SK-N-SH (cell line): Measurements from ENCODE around the gene SH3D19. TPM values are rescaled to one million over a fixed set of nuclear protein-coding genes. Genes with fewer than 3 reads are reported as not detected.

Experiments used
- CTCF ChIA-PET: fragments of 300-600, 350-600 bp; formaldehyde crosslinking; extraction: SDS; loops from one replicate; lab custom pipeline; 2021; lab: Yijun Ruan, JAX
- POLR2A ChIA-PET: fragments of 350-600 bp; sonication (Branson Sonifier 250); formaldehyde crosslinking; extraction: SDS; loops from one replicate; lab custom pipeline; 2020; ENCODE audit warnings: antibody characterized with exemption, inconsistent platforms; lab: Yijun Ruan, JAX
- DNase-seq: peaks from one replicate; pipeline ENCODE4 v3.0.0; 2012
- H2AFZ ChIP-seq: fragments of 200-600 bp; sonication (generic); 2 replicates; pipeline ENCODE4 v1.8.1; 2016; ENCODE audit warnings: antibody characterized with exemption, mild to moderate bottlenecking, low read depth
- H3F3A ChIP-seq: fragments of 200-600 bp; sonication (generic); replicated peaks from 2 replicates; pipeline ENCODE3; 2016; ENCODE audit warnings: antibody characterized with exemption, mild to moderate bottlenecking; ENCODE audit not compliant: insufficient read depth
- H3K27ac ChIP-seq, 2 experiments: fragments of 200-500 bp in 1 of 2; fragments of 200-600 bp in 1 of 2; sonication (Bioruptor generic) in 1 of 2; sonication (generic), shearing (Covaris generic) in 1 of 2; 2 replicates each; pipeline versions ENCODE4 v1.5.1 to v1.6.1; 2014 to 2016; ENCODE audit warnings: low read depth in 2 of 2, inconsistent platforms in 1 of 2, low read length in 1 of 2, mild to moderate bottlenecking in 1 of 2, mixed read lengths in 1 of 2
- H3K27me3 ChIP-seq: fragments of 200-600 bp; sonication (generic), shearing (Covaris generic); 2 replicates; pipeline ENCODE4 v1.6.1; 2016; ENCODE audit warnings: mixed run types; ENCODE audit not compliant: insufficient read depth
- H3K36me3 ChIP-seq, 2 experiments: fragments of 200-500 bp in 1 of 2; fragments of 200-600 bp in 1 of 2; sonication (Bioruptor generic) in 1 of 2; sonication (generic) in 1 of 2; replicated peaks in 1 of 2; 2 replicates each; pipeline versions ENCODE3 to v1.5.1; 2014 to 2016; ENCODE audit warnings: low read length in 1 of 2, mild to moderate bottlenecking in 1 of 2; ENCODE audit not compliant: insufficient read depth in 2 of 2, control insufficient read depth in 1 of 2
- H3K4me1 ChIP-seq, 2 experiments: fragments of 200-500 bp in 1 of 2; fragments of 200-600 bp in 1 of 2; sonication (Bioruptor generic) in 1 of 2; sonication (generic), shearing (Covaris generic) in 1 of 2; 2 replicates each; pipeline versions ENCODE4 v1.5.1 to v1.6.1; 2014 to 2016; ENCODE audit warnings: low read depth in 1 of 2, low read length in 1 of 2, mixed run types in 1 of 2; ENCODE audit not compliant: insufficient read depth in 2 of 2, control insufficient read depth in 1 of 2
- H3K4me2 ChIP-seq: fragments of 200-600 bp; sonication (generic), shearing (Covaris generic); 2 replicates; pipeline ENCODE4 v1.6.1; 2017; ENCODE audit warnings: mixed run types
- H3K4me3 ChIP-seq, 2 experiments: fragments of 200-500 bp in 1 of 2; fragments of 200-600 bp in 1 of 2; sonication (Bioruptor generic) in 1 of 2; sonication (generic), shearing (Covaris generic) in 1 of 2; 2 replicates each; pipeline versions ENCODE4 v1.5.1 to v1.8.1; 2014 to 2016; ENCODE audit warnings: low read depth in 2 of 2, inconsistent platforms in 1 of 2, low read length in 1 of 2, mild to moderate bottlenecking in 1 of 2, mixed read lengths in 1 of 2, moderate library complexity in 1 of 2
- H3K79me2 ChIP-seq: fragments of 200-600 bp; sonication (generic); 2 replicates; pipeline ENCODE4 v1.8.1; 2017; ENCODE audit warnings: mild to moderate bottlenecking; ENCODE audit not compliant: insufficient read depth
- H3K9ac ChIP-seq: fragments of 200-600 bp; sonication (generic); 2 replicates; pipeline ENCODE4 v1.6.1; 2017; ENCODE audit warnings: mixed run types
- H3K9me2 ChIP-seq: fragments of 200-600 bp; sonication (generic); 2 replicates; pipeline ENCODE4 v1.6.1; 2017; ENCODE audit warnings: mixed run types
- H3K9me3 ChIP-seq: fragments of 200-600 bp; sonication (generic); 2 replicates; pipeline ENCODE4 v1.6.1; 2017; ENCODE audit warnings: mixed run types, mild to moderate bottlenecking, moderate library complexity
- H4K20me1 ChIP-seq: fragments of 200-600 bp; sonication (generic); 2 replicates; pipeline ENCODE4 v1.6.1; 2017; ENCODE audit warnings: mild to moderate bottlenecking, mixed run types; ENCODE audit not compliant: insufficient read depth
- ELF1 ChIP-seq: IDR thresholded peaks from 2 replicates; pipeline ENCODE4 v1.4.0; 2012
- EZH2phosphoT487 ChIP-seq: fragments of 200-600 bp; sonication (generic); IDR thresholded peaks from 2 replicates; pipeline ENCODE4 v1.6.1; 2017; ENCODE audit warnings: low read depth, mixed run types, mild to moderate bottlenecking, antibody characterized with exemption, moderate library complexity, borderline replicate concordance
- FOSL2 ChIP-seq: IDR thresholded peaks from 2 replicates; pipeline ENCODE4 v1.4.0; 2012; ENCODE audit warnings: low read depth, mild to moderate bottlenecking, moderate library complexity, borderline replicate concordance
- FOXM1 ChIP-seq: IDR thresholded peaks from 2 replicates; pipeline ENCODE4 v1.4.0; 2012; ENCODE audit warnings: low read depth, mild to moderate bottlenecking
- GABPA ChIP-seq: IDR thresholded peaks from 2 replicates; pipeline ENCODE4 v1.4.0; 2012; ENCODE audit warnings: low read depth, mild to moderate bottlenecking
- GATA2 ChIP-seq: sonication (generic); formaldehyde crosslinking; IDR thresholded peaks from 2 replicates; pipeline ENCODE4 v1.5.0; 2020; ENCODE audit warnings: mild to moderate bottlenecking, missing genetic modification reagents
- JUND ChIP-seq: IDR thresholded peaks from 2 replicates; pipeline ENCODE4 v1.4.0; 2012
- MAX ChIP-seq: IDR thresholded peaks from 2 replicates; pipeline ENCODE4 v1.4.0; 2012; ENCODE audit warnings: low read depth
- MEF2A ChIP-seq: IDR thresholded peaks from 2 replicates; pipeline ENCODE4 v1.4.0; 2012; ENCODE audit warnings: low read depth, borderline replicate concordance
- NFIC ChIP-seq: IDR thresholded peaks from 2 replicates; pipeline ENCODE4 v1.4.0; 2012; ENCODE audit warnings: borderline replicate concordance
- RAD21 ChIP-seq: IDR thresholded peaks from 2 replicates; pipeline ENCODE4 v1.6.1; 2012; ENCODE audit warnings: mild to moderate bottlenecking, low read length
- REST ChIP-seq: IDR thresholded peaks from 2 replicates; pipeline ENCODE4 v1.6.1; 2012; ENCODE audit warnings: mild to moderate bottlenecking, low read depth, low read length, moderate library complexity
- SMC3 ChIP-seq: IDR thresholded peaks from 2 replicates; pipeline ENCODE4 v1.6.1; 2012; ENCODE audit warnings: low read depth, low read length, improper control_type of control experiment
- TAF1 ChIP-seq: IDR thresholded peaks from 2 replicates; pipeline ENCODE4 v1.6.1; 2012; ENCODE audit warnings: low read depth, mild to moderate bottlenecking, low read length, moderate library complexity, borderline replicate concordance
- TEAD4 ChIP-seq: IDR thresholded peaks from 2 replicates; pipeline ENCODE4 v1.4.0; 2012; ENCODE audit warnings: mild to moderate bottlenecking, borderline replicate concordance; ENCODE audit not compliant: insufficient read depth
- USF2 ChIP-seq: fragments of 150-350 bp; IDR thresholded peaks from 2 replicates; pipeline ENCODE4 v1.6.1; 2017; ENCODE audit warnings: antibody characterized with exemption, low read length, low read depth, borderline replicate concordance
- YY1 ChIP-seq: IDR thresholded peaks from 2 replicates; pipeline ENCODE4 v1.4.0; 2012; ENCODE audit warnings: low read depth, mild to moderate bottlenecking
- WGBS: methylation state at CpG from one replicate; pipeline ENCODE4 v1.1.6; 2017; ENCODE audit warnings: low lambda C conversion rate; 5-methylcytosine and 5-hydroxymethylcytosine counted together
- polyA plus RNA-seq, 3 experiments: library from polyadenylated mRNA; depleted of rRNA; stranded (reverse); fragments of >200 nt; gene quantifications; 2 replicates each; pipeline ENCODE4 v1.2.3, GENCODE V29; 2012

Gene SH3D19
- polyA plus RNA-seq, 1 of the 3 experiments (the other 2 are of a cell fraction) = 7.1 TPM

GRCh38 chr4:151314010-151314355 lies 11.4 kb downstream of the SH3D19 start:
- H4K20me1 ChIP-seq = no peaks in the 10 kb centered on the region
- no peaks in the 10 kb centered on the region for H3K9me3 ChIP-seq
- H2AFZ ChIP-seq = no peak overlapping the region
- no peaks in the 10 kb centered on the region for H3K27me3 ChIP-seq
- H3K4me3 ChIP-seq = no peak overlapping the region
- ChIA-PET POLR2A (no interaction called here), CTCF (interaction anchor here (0.7 to 1.9 kb wide), 4 partner anchors 10 to 37 kb away, joined by 3 to 6 read pairs (median 4); partner anchors contain the start of genes PRSS48 and SH3D19)
- peaks cover 8% of the 10 kb centered on the region for H3F3A ChIP-seq
- H3K27ac ChIP-seq = no peak overlapping the region
- TF ChIP-seq REST = no peak
- TF ChIP-seq ELF1 = no peak
- no peak for TF ChIP-seq TEAD4
- no peak for TF ChIP-seq RAD21
- no peak for TF ChIP-seq FOSL2
- no peak for TF ChIP-seq USF2
- TF ChIP-seq NFIC = no peak
- no peak for TF ChIP-seq FOXM1
- TF ChIP-seq MAX = no peak
- H3K4me1 ChIP-seq = peaks cover 0 to 12% of the 10 kb centered on the region in 2 experiments; a peak in 1 of 4 replicates
- WGBS = 100% methylated on average over 1 of the region's 1 CpG
- no peak for DNase-seq
- no peaks in the 10 kb centered on the region for H3K36me3 ChIP-seq
- H3K4me2 ChIP-seq = no peak overlapping the region
- no peaks in the 10 kb centered on the region for H3K9me2 ChIP-seq
- peaks cover 81% of the 10 kb centered on the region for H3K79me2 ChIP-seq
- no peak overlapping the region for H3K9ac ChIP-seq

GRCh38 chr4:151313306-151314009 lies 11.9 kb downstream of the SH3D19 start:
- CTCF ChIA-PET = interaction anchor here (0.7 to 1.9 kb wide), 4 partner anchors 10 to 196 kb away, joined by 3 to 4 read pairs (median 3); partner anchors contain the start of genes PRSS48 and SH3D19
- Histone ChIP-seq H4K20me1 (no peaks in the 10 kb centered on the region), H3K27ac (no peak overlapping the region), H3F3A (peaks cover 8% of the 10 kb centered on the region), H3K9me3 (no peaks in the 10 kb centered on the region), H3K9me2 (no peaks in the 10 kb centered on the region), H3K4me3 (no peak overlapping the region), H3K79me2 (peaks cover 83% of the 10 kb centered on the region), H3K4me1 (peaks cover 0 to 12% of the 10 kb centered on the region in 2 experiments; a peak in 1 of 4 replicates), H3K9ac (no peak overlapping the region), H2AFZ (no peak overlapping the region), H3K4me2 (no peak overlapping the region), H3K36me3 (no peaks in the 10 kb centered on the region), H3K27me3 (no peaks in the 10 kb centered on the region)
- no peak for DNase-seq
- WGBS = 95% methylated on average over 6 of the region's 6 CpGs
- POLR2A ChIA-PET = no interaction called here
- TF ChIP-seq EZH2phosphoT487 = no peak
- no peak for TF ChIP-seq GABPA
- TF ChIP-seq FOXM1 = no peak
- no peak for TF ChIP-seq GATA2
- no peak for TF ChIP-seq MAX
- no peak for TF ChIP-seq RAD21
- TF ChIP-seq NFIC = no peak
- no peak for TF ChIP-seq YY1
- TF ChIP-seq MEF2A = no peak
- TF ChIP-seq TAF1 = no peak
- TF ChIP-seq JUND = no peak
- TF ChIP-seq SMC3 = no peak
